Hippocampal formation (tissue), 2 donors: ENCODE measurements around the gene ZNF782.
"Not testable (repeated sequence)": the region's sequence is repeated elsewhere in the genome, so short reads cannot be mapped to it uniquely, and the experiment has no call there.

Experiments
- DNase-seq, 2 donors: peaks; one replicate each; lab custom pipeline; 2025; lab: John Stamatoyannopoulos, UW

The ZNF782 gene

GRCh38 chr9:96853781-96854650, at the start of gene ZNF782:
Gene ZNF782, minus strand, starts transcription at chr9:96854514. Its CDS starts 2,553 bp downstream, at chr9:96851961.
- DNase-seq, result peak; percentile 88 to 89

GRCh38 chr9:96900010-96900409, 45.7 kb upstream of the ZNF782 start:
- not testable (repeated sequence) for DNase-seq

- no peak for DNase-seq
Observed at GRCh38 chr9:96892131-96892530, 37.8 kb upstream of the ZNF782 start.

- no peak for DNase-seq
Observed at GRCh38 chr9:96888591-96888990, 34.3 kb upstream of the ZNF782 start.

- DNase-seq, result no peak
Observed at GRCh38 chr9:96885424-96885823, 31.1 kb upstream of the ZNF782 start.

- DNase-seq, result no peak
Observed at GRCh38 chr9:96884443-96884842, 30.1 kb upstream of the ZNF782 start.

GRCh38 chr9:96883922-96884321, 29.6 kb upstream of the ZNF782 start:
- DNase-seq, result no peak

GRCh38 chr9:96877269-96877668, 23.0 kb upstream of the ZNF782 start:
- DNase-seq, result no peak

- peak; percentile 33 to 46 for DNase-seq
Observed at GRCh38 chr9:96875461-96876142, 21.3 kb upstream of the ZNF782 start.

- DNase-seq, result no peak
Observed at GRCh38 chr9:96874947-96875460, 20.7 kb upstream of the ZNF782 start.

GRCh38 chr9:96874201-96874785, 20.0 kb upstream of the ZNF782 start:
- no peak for DNase-seq

GRCh38 chr9:96871176-96871575, 16.9 kb upstream of the ZNF782 start:
- no peak for DNase-seq

- DNase-seq, result no peak
Observed at GRCh38 chr9:96868709-96869108, 14.4 kb upstream of the ZNF782 start.

GRCh38 chr9:96867079-96867804, 12.9 kb upstream of the ZNF782 start:
- no peak for DNase-seq

GRCh38 chr9:96865240-96865639, 10.9 kb upstream of the ZNF782 start:
- not testable (repeated sequence) for DNase-seq

GRCh38 chr9:96859461-96860198, 5.3 kb upstream of the ZNF782 start:
- no peak for DNase-seq

- DNase-seq, result no peak
Observed at GRCh38 chr9:96858670-96859069, 4.4 kb upstream of the ZNF782 start.

- DNase-seq, result no peak
Observed at GRCh38 chr9:96858018-96858573, 3.8 kb upstream of the ZNF782 start.

GRCh38 chr9:96856363-96857286, 2.3 kb upstream of the ZNF782 start:
- peak; percentile 74 to 82 for DNase-seq
